Effector CD4-positive, alpha-beta T cell (primary cell): ENCODE results near the gene MTA3.
"Not testable (repeated sequence)": the region's sequence is repeated elsewhere in the genome, so short reads cannot be mapped to it uniquely, and the experiment has no call there.

Experiments
- DNase-seq: peaks from one replicate; pipeline ENCODE4 v3.0.0-alpha.2; 2020
- total RNA-seq: gene quantifications from one replicate; lab custom pipeline; 2026; lab: John Stamatoyannopoulos, UW

MTA3 gene
- 17.1 reads per million, percentile 43 among the genes with 10 or more reads in this experiment for total RNA-seq

- peak; percentile 34 for DNase-seq
Measured at GRCh38 chr2:42568401-42569115, at the start of gene MTA3. TSS of gene MTA3 (plus strand) at chr2:42568632. CDS start at chr2:42568746, 114 bp downstream.

- no peak for DNase-seq
Measured at GRCh38 chr2:42519624-42520023, 48.8 kb upstream of the MTA3 start.

GRCh38 chr2:42522035-42522434 lies 46.4 kb upstream of the MTA3 start:
- no peak for DNase-seq

GRCh38 chr2:42523341-42523740 lies 45.1 kb upstream of the MTA3 start:
- no peak for DNase-seq

- no peak for DNase-seq
Measured at GRCh38 chr2:42532397-42532796, 36.0 kb upstream of the MTA3 start.

- no peak for DNase-seq
Measured at GRCh38 chr2:42537493-42537892, 30.9 kb upstream of the MTA3 start.

- no peak for DNase-seq
Measured at GRCh38 chr2:42542871-42543270, 25.6 kb upstream of the MTA3 start.

- DNase-seq: no peak
Measured at GRCh38 chr2:42545023-42545721, 23.3 kb upstream of the MTA3 start.

GRCh38 chr2:42545841-42546390 lies 22.5 kb upstream of the MTA3 start:
- no peak for DNase-seq

- no peak for DNase-seq
Measured at GRCh38 chr2:42547014-42547413, 21.4 kb upstream of the MTA3 start.

GRCh38 chr2:42547446-42548295 lies 20.8 kb upstream of the MTA3 start:
- no peak for DNase-seq

- DNase-seq: no peak
Measured at GRCh38 chr2:42550870-42551269, 17.6 kb upstream of the MTA3 start.

GRCh38 chr2:42554392-42554791 lies 14.0 kb upstream of the MTA3 start:
- DNase-seq: no peak

- DNase-seq: no peak
Measured at GRCh38 chr2:42556315-42556890, 12.0 kb upstream of the MTA3 start.

- no peak for DNase-seq
Measured at GRCh38 chr2:42557306-42557705, 11.1 kb upstream of the MTA3 start.

GRCh38 chr2:42558827-42559226 lies 9.6 kb upstream of the MTA3 start:
- no peak for DNase-seq

GRCh38 chr2:42560133-42560532 lies 8.3 kb upstream of the MTA3 start:
- not testable (repeated sequence) for DNase-seq

- DNase-seq: no peak
Measured at GRCh38 chr2:42560899-42561298, 7.5 kb upstream of the MTA3 start.

- no peak for DNase-seq
Measured at GRCh38 chr2:42562474-42563144, 5.8 kb upstream of the MTA3 start.

GRCh38 chr2:42566025-42566424 lies 2.4 kb upstream of the MTA3 start:
- no peak for DNase-seq

- no peak for DNase-seq
Measured at GRCh38 chr2:42566837-42567321, 1.6 kb upstream of the MTA3 start.

GRCh38 chr2:42567364-42567763 lies 1.1 kb upstream of the MTA3 start:
- no peak for DNase-seq
